WTC11 (cell line): ENCODE data around the gene ZMYND15. TPM values are rescaled to one million over a fixed set of nuclear protein-coding genes. Genes with fewer than 3 reads are reported as not detected.
"Not testable (repeated sequence)": the region's sequence is repeated elsewhere in the genome, so short reads cannot be mapped to it uniquely, and the experiment has no call there.

Experiments
- ATAC-seq: fragments of 200-7000 bp; cut with Tn5 transposase; 2 replicates; pipeline ENCODE4 v1.10.0; 2021; ENCODE audit warnings: mild to moderate bottlenecking, moderate library complexity
- CTCF ChIA-PET: fragments of 300-600 bp; sonication (Branson Sonifier 250); formaldehyde crosslinking; loops from one replicate; lab custom pipeline; 2021; ENCODE audit warnings: antibody characterized with exemption; lab: Charles Lee
- POLR2A ChIA-PET: fragments of 350-600 bp; sonication (Branson Sonifier 250); formaldehyde crosslinking; loops from one replicate; lab custom pipeline; 2021; ENCODE audit warnings: antibody characterized with exemption; lab: Charles Lee
- DNase-seq: peaks from one replicate; pipeline ENCODE4 v3.0.0; 2021; ENCODE audit warnings: low spot score
- H3K27ac Mint-ChIP-seq: 2 replicates; pipeline ENCODE4 v1.8.0; 2021; ENCODE audit warnings: mixed read lengths
- H3K27me3 Mint-ChIP-seq: 2 replicates; pipeline ENCODE4 v1.8.0; 2021; ENCODE audit warnings: low read depth, mild to moderate bottlenecking, moderate library complexity, mixed read lengths
- H3K36me3 Mint-ChIP-seq: 2 replicates; pipeline ENCODE4 v1.8.0; 2021; ENCODE audit warnings: mixed read lengths
- H3K4me1 Mint-ChIP-seq: 2 replicates; pipeline ENCODE4 v1.8.0; 2022; ENCODE audit warnings: mixed read lengths
- H3K4me3 Mint-ChIP-seq: 2 replicates; pipeline ENCODE4 v1.8.0; 2021; ENCODE audit warnings: mild to moderate bottlenecking, moderate library complexity, mixed read lengths
- H3K9me3 Mint-ChIP-seq: 2 replicates; pipeline ENCODE4 v1.8.0; 2021; ENCODE audit warnings: mixed read lengths
- ARID4B ChIP-seq: sonication (generic); formaldehyde crosslinking; IDR thresholded peaks from 2 replicates; pipeline ENCODE4 v1.8.0; 2023; ENCODE audit warnings: missing genetic modification reagents, mild to moderate bottlenecking, borderline replicate concordance
- ATF2 ChIP-seq: sonication (generic); formaldehyde crosslinking; IDR thresholded peaks from 2 replicates; pipeline ENCODE4 v1.8.1; 2022; ENCODE audit warnings: low read depth, missing genetic modification reagents, borderline replicate concordance
- ATF3 ChIP-seq: sonication (generic); formaldehyde crosslinking; conservative IDR thresholded peaks from 2 replicates; pipeline ENCODE4 v1.8.1; 2022; ENCODE audit warnings: mild to moderate bottlenecking, missing genetic modification reagents
- CDX4 ChIP-seq: fragments of 250-450 bp; sonication (Bioruptor Pico); IDR thresholded peaks from 2 replicates; pipeline ENCODE4 v1.9.0; 2021; ENCODE audit warnings: moderate library complexity, mild to moderate bottlenecking, inconsistent platforms, borderline replicate concordance
- E2F5 ChIP-seq: sonication (generic); formaldehyde crosslinking; IDR thresholded peaks from 2 replicates; pipeline ENCODE4 v1.8.1; 2022; ENCODE audit warnings: mild to moderate bottlenecking, moderate library complexity, missing genetic modification reagents
- OVOL2 ChIP-seq: fragments of 250-450 bp; sonication (Bioruptor Pico); IDR thresholded peaks from 2 replicates; pipeline ENCODE4 v1.9.0; 2021; ENCODE audit warnings: mild to moderate bottlenecking, borderline replicate concordance
- RELA ChIP-seq: sonication (generic); formaldehyde crosslinking; IDR thresholded peaks from 2 replicates; pipeline ENCODE4 v1.8.1; 2022; ENCODE audit warnings: missing genetic modification reagents, mild to moderate bottlenecking, borderline replicate concordance
- TCF7 ChIP-seq: sonication (generic); formaldehyde crosslinking; IDR thresholded peaks from 2 replicates; pipeline ENCODE4 v1.8.0; 2022; ENCODE audit warnings: mild to moderate bottlenecking, low read depth, missing genetic modification reagents, moderate library complexity
- TP53 ChIP-seq: sonication (generic); formaldehyde crosslinking; IDR thresholded peaks from 2 replicates; pipeline ENCODE4 v1.8.1; 2023; ENCODE audit warnings: mild to moderate bottlenecking, missing genetic modification reagents
- ZNF263 ChIP-seq: sonication (generic); formaldehyde crosslinking; IDR thresholded peaks from 2 replicates; pipeline ENCODE4 v1.8.1; 2022; ENCODE audit warnings: low read depth, mild to moderate bottlenecking, moderate library complexity, missing genetic modification reagents
- ZNF512 ChIP-seq: sonication (generic); formaldehyde crosslinking; IDR thresholded peaks from 2 replicates; pipeline ENCODE4 v1.8.1; 2022; ENCODE audit warnings: missing genetic modification reagents, borderline replicate concordance
- ZNF671 ChIP-seq: fragments of 250-450 bp; sonication (Bioruptor Pico); IDR thresholded peaks from 2 replicates; pipeline ENCODE4 v1.8.0; 2021; ENCODE audit warnings: mild to moderate bottlenecking
- total RNA-seq: library from RNA; stranded (reverse); gene quantifications from 3 replicates; pipeline ENCODE4 v1.2.3, GENCODE V29; 2021

The ZMYND15 gene
- total RNA-seq, 1 experiment from 2014 or later: 0.63 TPM

- no peak for TF ChIP-seq ARID4B (CRISPR knock-in tag)
- TF ChIP-seq E2F5 (CRISPR knock-in tag): no peak
- no peak for TF ChIP-seq OVOL2
- TF ChIP-seq RELA: no peak
- no peak for TF ChIP-seq ATF2 (CRISPR knock-in tag)
- TF ChIP-seq TCF7 (CRISPR knock-in tag): no peak
- TF ChIP-seq CDX4 (CRISPR knock-in tag): no peak
- no peak for TF ChIP-seq ZNF512
- no peak for TF ChIP-seq ZNF263 (CRISPR knock-in tag)
Measured at GRCh38 chr17:4693416-4693815, 46.2 kb upstream of the ZMYND15 start (continued).

GRCh38 chr17:4696437-4696805, 43.2 kb upstream of the ZMYND15 start:
- TF ChIP-seq ATF3 (CRISPR knock-in tag): no peak
- no peak for TF ChIP-seq ZNF512
- no peak for TF ChIP-seq TP53 (CRISPR knock-in tag)
- no peak for TF ChIP-seq OVOL2
- no peak for TF ChIP-seq ZNF671
- TF ChIP-seq ATF2 (CRISPR knock-in tag): no peak
- TF ChIP-seq, all 79 proteins: peak for 0
- H3K27ac Mint-ChIP-seq: no peak overlapping the region; the same call in 1 of the 2 replicates

GRCh38 chr17:4699401-4700056, 40.1 kb upstream of the ZMYND15 start:
- H3K4me3 Mint-ChIP-seq, ATAC-seq, H3K27me3 Mint-ChIP-seq, DNase-seq, H3K9me3 Mint-ChIP-seq, H3K27ac Mint-ChIP-seq: not testable (repeated sequence)
- peaks cover 24% of the 10 kb centered on the region for H3K4me1 Mint-ChIP-seq
- ChIA-PET CTCF (interaction anchor here (0.6 kb wide), 2 partner anchors 11 to 70 kb away, joined by 3 to 4 read pairs; partner anchors contain the start of gene ARRB2), POLR2A (interaction anchor here (0.6 kb wide), 1 partner anchor 110 kb away, joined by 3 read pairs; no protein-coding TSS in a partner anchor)
- H3K36me3 Mint-ChIP-seq: peaks cover 21% of the 10 kb centered on the region

More at GRCh38 chr17:4696437-4696805, 43.2 kb upstream of the ZMYND15 start:
- DNase-seq: no peak
- H3K4me1 Mint-ChIP-seq: peaks cover 5% of the 10 kb centered on the region; the same call in 1 of the 2 replicates
- no peaks in the 10 kb centered on the region for H3K9me3 Mint-ChIP-seq
- no peak overlapping the region for H3K4me3 Mint-ChIP-seq
- ATAC-seq: no peak
- peaks cover 26% of the 10 kb centered on the region for H3K36me3 Mint-ChIP-seq
- H3K27me3 Mint-ChIP-seq: no peaks in the 10 kb centered on the region
- POLR2A ChIA-PET: no interaction called here
- CTCF ChIA-PET: no interaction called here
